ENCODE measurements around the gene SLFN12. TPM values are rescaled to one million over a fixed set of nuclear protein-coding genes. Genes with fewer than 3 reads are reported as not detected.
"Not testable (repeated sequence)": the region's sequence is repeated elsewhere in the genome, so short reads cannot be mapped to it uniquely, and the experiment has no call there.

Gene SLFN12
- total RNA-seq, 1 donor from 2014 or later = 9.0 TPM

DNA sequence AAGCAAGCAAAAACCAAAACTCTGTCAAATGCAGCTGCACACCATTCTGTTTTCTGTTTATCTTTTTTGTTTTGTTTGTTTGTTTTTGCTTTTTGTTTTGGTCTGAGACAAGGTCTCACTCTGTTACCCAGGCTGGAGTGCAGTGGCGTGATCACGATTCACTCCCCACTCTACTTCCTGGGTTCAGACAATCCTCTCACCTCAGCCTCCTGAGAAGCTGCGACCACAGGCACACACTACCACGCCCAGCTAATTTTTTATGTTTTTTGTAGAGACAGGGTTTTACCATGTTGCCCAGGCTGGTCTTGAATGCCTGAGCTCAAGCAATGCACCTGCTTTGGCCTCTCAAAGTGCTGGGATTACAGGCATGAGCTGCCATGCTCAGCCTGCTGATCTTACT is 35.5 kb upstream of the SLFN12 start:
- H3K36me3 Mint-ChIP-seq (ENCODE audit: low read depth) = no peaks in the 10 kb centered on the region
- peaks cover 12% of the 10 kb centered on the region for H3K4me1 Mint-ChIP-seq
- H3K27ac Mint-ChIP-seq = no peak overlapping the region
- ATAC-seq (ENCODE audit: low read depth) = no peak
- ChIA-PET POLR2A (no interaction called here), CTCF (no interaction called here)
- no peak for DNase-seq
- intact Hi-C loops (cut with micrococcal nuclease) = no loop called here
- TF ChIP-seq, protein P1, sequence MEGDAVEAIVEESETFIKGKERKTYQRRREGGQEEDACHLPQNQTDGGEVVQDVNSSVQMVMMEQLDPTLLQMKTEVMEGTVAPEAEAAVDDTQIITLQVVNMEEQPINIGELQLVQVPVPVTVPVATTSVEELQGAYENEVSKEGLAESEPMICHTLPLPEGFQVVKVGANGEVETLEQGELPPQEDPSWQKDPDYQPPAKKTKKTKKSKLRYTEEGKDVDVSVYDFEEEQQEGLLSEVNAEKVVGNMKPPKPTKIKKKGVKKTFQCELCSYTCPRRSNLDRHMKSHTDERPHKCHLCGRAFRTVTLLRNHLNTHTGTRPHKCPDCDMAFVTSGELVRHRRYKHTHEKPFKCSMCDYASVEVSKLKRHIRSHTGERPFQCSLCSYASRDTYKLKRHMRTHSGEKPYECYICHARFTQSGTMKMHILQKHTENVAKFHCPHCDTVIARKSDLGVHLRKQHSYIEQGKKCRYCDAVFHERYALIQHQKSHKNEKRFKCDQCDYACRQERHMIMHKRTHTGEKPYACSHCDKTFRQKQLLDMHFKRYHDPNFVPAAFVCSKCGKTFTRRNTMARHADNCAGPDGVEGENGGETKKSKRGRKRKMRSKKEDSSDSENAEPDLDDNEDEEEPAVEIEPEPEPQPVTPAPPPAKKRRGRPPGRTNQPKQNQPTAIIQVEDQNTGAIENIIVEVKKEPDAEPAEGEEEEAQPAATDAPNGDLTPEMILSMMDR (IDR thresholded peaks at IDR 0.05) = no peak
- H3K9me3 Mint-ChIP-seq = peaks cover 2% of the 10 kb centered on the region
- peaks cover 3% of the 10 kb centered on the region for H3K27me3 Mint-ChIP-seq
- H3K4me3 Mint-ChIP-seq = no peak overlapping the region

DNA sequence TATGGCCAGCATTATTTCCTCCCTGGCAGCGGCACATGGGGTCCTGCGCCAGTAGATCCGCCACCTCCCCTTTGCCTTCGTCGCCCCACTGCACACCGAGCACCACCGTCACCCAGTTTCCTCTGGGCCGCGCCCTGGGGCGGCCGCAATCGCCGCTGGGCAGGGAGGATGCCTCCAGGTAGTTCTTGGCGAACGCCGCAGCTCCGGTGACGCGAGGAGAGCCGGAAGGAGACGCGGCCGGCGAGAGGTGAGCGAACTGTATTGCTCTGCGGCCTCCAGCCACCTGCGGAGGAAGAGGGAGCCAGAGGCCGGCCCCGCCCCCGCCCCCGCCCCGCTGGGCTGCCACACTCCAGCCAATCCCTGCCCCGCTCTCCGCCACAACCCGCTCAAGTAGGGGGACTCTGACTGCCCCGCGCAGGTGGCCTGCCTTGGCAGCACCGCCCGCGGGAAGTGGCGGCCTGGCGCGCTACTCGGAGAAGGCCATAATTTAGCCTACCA is 28.1 kb upstream of the SLFN12 start:
- Mint-ChIP-seq H3K36me3 (ENCODE audit: low read depth) (no peaks in the 10 kb centered on the region), H3K27ac (peak overlapping the region; percentile 67), H3K9me3 (no peaks in the 10 kb centered on the region), H3K27me3 (peaks cover 3% of the 10 kb centered on the region), H3K4me3 (peak overlapping the region; percentile 80), H3K4me1 (peaks cover 19% of the 10 kb centered on the region)
- ChIA-PET CTCF (interaction anchor here (1.1 to 1.2 kb wide), 2 partner anchors 12 to 148 kb away, joined by 3 to 6 read pairs; partner anchors contain the start of gene SLFN13), POLR2A (interaction anchor here (0.7 to 1.2 kb wide), 3 partner anchors 12 to 27 kb away, joined by 3 to 6 read pairs (median 4); partner anchors contain the start of gene SLFN13)
- intact Hi-C loops (cut with micrococcal nuclease) = loop anchor here (1.0 kb wide), 3 partner anchors 12 to 92 kb away; partner anchors contain the start of gene SLFN13
- ATAC-seq (ENCODE audit: low read depth) (peak; percentile 94), DNase-seq (peak; percentile 62)
- TF ChIP-seq, protein P1 (IDR thresholded peaks at IDR 0.05) = no peak

DNA sequence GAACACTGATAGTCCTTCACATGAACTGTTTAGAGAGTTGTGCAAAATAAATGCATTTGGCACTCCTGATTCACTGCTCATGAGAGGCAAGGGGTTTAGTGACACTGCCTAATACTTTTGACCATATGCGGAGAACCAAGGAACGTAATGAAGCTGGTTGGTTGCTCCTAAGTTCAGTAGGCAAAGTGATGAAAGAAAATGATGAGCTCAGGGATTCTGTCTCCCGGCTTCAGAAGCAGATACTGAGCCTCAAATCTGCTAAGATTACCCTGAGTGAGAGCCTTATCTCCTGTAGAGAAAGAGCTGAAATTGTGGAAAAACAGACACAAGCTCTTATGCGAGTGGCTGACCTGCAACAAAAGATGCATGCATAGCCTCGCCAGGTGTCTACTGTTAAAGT is 21.7 kb upstream of the SLFN12 start:
- H3K4me1 Mint-ChIP-seq; ATAC-seq (ENCODE audit: low read depth); CTCF ChIA-PET; H3K27me3 Mint-ChIP-seq; H3K4me3 Mint-ChIP-seq; H3K36me3 Mint-ChIP-seq (ENCODE audit: low read depth); DNase-seq; H3K27ac Mint-ChIP-seq; POLR2A ChIA-PET; intact Hi-C loops (cut with micrococcal nuclease); H3K9me3 Mint-ChIP-seq: not testable (repeated sequence)

DNA sequence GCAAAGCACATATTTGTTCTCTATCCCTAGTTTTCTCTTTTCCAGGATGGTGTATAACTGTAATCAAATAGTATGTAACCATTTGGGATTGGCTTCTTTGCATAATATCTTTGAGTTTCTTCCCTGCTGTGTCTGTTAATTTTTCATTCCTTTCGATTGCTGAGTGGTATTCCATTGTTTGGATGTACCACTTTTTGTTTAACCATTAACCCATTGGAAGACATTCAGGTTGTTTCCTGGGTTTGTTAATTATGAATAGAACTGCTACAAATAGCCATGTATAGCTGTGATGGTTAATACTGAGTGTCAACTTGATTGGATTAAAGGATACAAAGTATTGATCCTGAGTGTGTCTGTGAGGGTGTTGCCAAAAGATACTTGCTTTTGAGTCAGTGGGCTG is 20.9 kb upstream of the SLFN12 start:
- ChIA-PET CTCF (no interaction called here), POLR2A (no interaction called here)
- no peaks in the 10 kb centered on the region for H3K9me3 Mint-ChIP-seq
- H3K27ac Mint-ChIP-seq = no peak overlapping the region
- no peaks in the 10 kb centered on the region for H3K27me3 Mint-ChIP-seq
- TF ChIP-seq, protein P1 (IDR thresholded peaks at IDR 0.05) = no peak
- peaks cover 13% of the 10 kb centered on the region for H3K4me1 Mint-ChIP-seq
- no peak for DNase-seq
- intact Hi-C loops (cut with micrococcal nuclease) = no loop called here
- no peak overlapping the region for H3K4me3 Mint-ChIP-seq
- no peaks in the 10 kb centered on the region for H3K36me3 Mint-ChIP-seq (ENCODE audit: low read depth)
- ATAC-seq (ENCODE audit: low read depth) = no peak

DNA sequence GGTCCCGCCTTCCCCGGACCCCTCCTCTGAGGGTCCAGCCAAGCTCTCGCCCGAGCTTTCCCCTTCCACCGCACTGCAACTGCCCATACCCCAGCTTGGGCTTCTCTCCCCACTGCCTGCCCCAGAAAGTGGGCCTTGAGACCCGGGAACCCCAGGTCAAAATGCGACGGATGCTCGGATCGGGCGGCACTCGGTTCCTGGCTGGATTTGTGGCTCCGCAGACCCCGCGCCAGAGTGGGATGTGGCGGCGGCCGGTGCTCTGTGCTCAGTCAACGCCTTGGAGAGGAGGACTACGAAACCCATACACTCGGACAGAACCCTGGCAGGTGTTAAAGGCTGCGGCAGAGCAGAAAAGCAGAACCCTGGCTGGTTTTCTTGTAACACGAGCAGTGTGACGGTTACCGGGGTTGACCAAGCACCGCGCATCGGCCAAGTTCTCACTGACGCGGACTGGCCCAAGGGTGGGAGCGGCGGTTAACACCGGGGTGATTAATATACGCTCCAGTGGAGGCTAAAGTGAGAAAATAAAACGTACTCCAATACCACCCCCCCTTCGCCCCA is 17.2 kb upstream of the SLFN12 start:
- ATAC-seq (ENCODE audit: low read depth) (peak; percentile 45), DNase-seq (peak; percentile 36)
- ChIA-PET CTCF (interaction anchor here (0.6 to 1.6 kb wide), 3 partner anchors 90 to 137 kb away, joined by 3 to 8 read pairs (median 4); no protein-coding TSS in a partner anchor), POLR2A (interaction anchor here (0.7 to 2.0 kb wide), 3 partner anchors 38 to 556 kb away, joined by 4 to 18 read pairs (median 4); no protein-coding TSS in a partner anchor)
- intact Hi-C loops (cut with micrococcal nuclease) = loop anchor here (1.0 to 2.0 kb wide), 2 partner anchors 38 to 49 kb away; no protein-coding TSS in a partner anchor
- H3K36me3 Mint-ChIP-seq (ENCODE audit: low read depth) = no peaks in the 10 kb centered on the region
- peak overlapping the region; percentile 76 for H3K27ac Mint-ChIP-seq
- TF ChIP-seq, protein P1 (IDR thresholded peaks at IDR 0.05) = no peak
- peak overlapping the region; percentile 89 for H3K4me3 Mint-ChIP-seq
- H3K4me1 Mint-ChIP-seq = peaks cover 23% of the 10 kb centered on the region
- no peaks in the 10 kb centered on the region for H3K9me3 Mint-ChIP-seq
- no peaks in the 10 kb centered on the region for H3K27me3 Mint-ChIP-seq
